ENCODE measurements around the gene RCSD1. TPM values are rescaled to one million over a fixed set of nuclear protein-coding genes. Genes with fewer than 3 reads are reported as not detected.

RCSD1 gene
- total and polyA plus RNA-seq, 2 of the 4 experiments (the other 2 are of a cell fraction): 0.03 TPM; not detected in 1

GRCh38 chr1:167678422-167678821 is 48.4 kb downstream of the RCSD1 start:
- no peak overlapping the region for H2BK5ac ChIP-seq (ENCODE audit: low read depth, low read length, poor library complexity, severe bottlenecking)
- H3K4me3 ChIP-seq (ENCODE audit: insufficient read depth, low read depth, low read length): no peak overlapping the region
- 92% methylated on average over 8 of the region's 10 CpGs; no CpG with 5 or more reads in 1 of the 2 experiments for WGBS, 2 experiments (ENCODE audit: extremely low coverage in 2 of 2, insufficient read length in 1 of 2)
- no peak overlapping the region for H2AFZ ChIP-seq (replicated peaks; ENCODE audit: low read length, poor library complexity)
- H3K27me3 ChIP-seq (ENCODE audit: control insufficient read depth, insufficient read depth, low read length): peaks cover 27% of the 10 kb centered on the region
- no peak overlapping the region for H3K9ac ChIP-seq (ENCODE audit: low read depth, low read length)
- no peak overlapping the region for H3K4ac ChIP-seq (ENCODE audit: low read depth, low read length)
- H2BK15ac ChIP-seq (ENCODE audit: low read depth, low read length): no peak overlapping the region
- no peak overlapping the region for H3K27ac ChIP-seq (ENCODE audit: insufficient read depth, low read length)
- intact Hi-C loops (cut with micrococcal nuclease): no loop called here
- no peaks in the 10 kb centered on the region for H3K9me3 ChIP-seq (ENCODE audit: control insufficient read depth, insufficient read depth, low read length)
- no peaks in the 10 kb centered on the region for H3K4me1 ChIP-seq (ENCODE audit: control insufficient read depth, insufficient read depth, low read length)
- no peak overlapping the region for H2BK20ac ChIP-seq (ENCODE audit: low read depth, low read length)
- H3K9me1 ChIP-seq (ENCODE audit: insufficient read depth, low read length): peaks cover 4% of the 10 kb centered on the region; the same call in 1 of the 2 replicates
- no peak overlapping the region for H2AK9ac ChIP-seq (replicated peaks; ENCODE audit: low read depth, low read length, poor library complexity)
- H3K18ac ChIP-seq (ENCODE audit: low read depth, low read length): no peak overlapping the region
- no peak overlapping the region for H4K8ac ChIP-seq (ENCODE audit: low read depth in 2 of 2, low read length in 2 of 2)
- POLR2A ChIA-PET (ENCODE audit: unreplicated experiment): no interaction called here
- dilution Hi-C loops (cut with HindIII; ENCODE audit: low sequenced_read_pairs, unreplicated experiment): no loop called here
- H3K4me2 ChIP-seq (ENCODE audit: low read depth, low read length): no peak overlapping the region
- no peak for ATAC-seq (ENCODE audit: low read depth)
- no peak for DNase-seq
- no peak overlapping the region for H3K14ac ChIP-seq (replicated peaks; ENCODE audit: low read depth, low read length)
- TF ChIP-seq MXI1 (IDR thresholded peaks at IDR 0.05; ENCODE audit: borderline replicate concordance, low read depth, low read length) (no peak), RAD21 (IDR thresholded peaks at IDR 0.05; ENCODE audit: low read length) (no peak), MAZ (IDR thresholded peaks at IDR 0.05; ENCODE audit: borderline replicate concordance, low read depth, low read length) (no peak), RCOR1 (IDR thresholded peaks at IDR 0.05; ENCODE audit: insufficient replicate concordance, low read length) (no peak), MAFK (IDR thresholded peaks at IDR 0.05; ENCODE audit: low read depth, low read length) (no peak), CTCF (conservative IDR thresholded peaks at IDR 0.05; ENCODE audit: low read depth, low read length) (no peak), BHLHE40 (IDR thresholded peaks at IDR 0.05; ENCODE audit: low read depth, low read length) (no peak), POLR2A (IDR thresholded peaks at IDR 0.05; ENCODE audit: low read depth, low read length) (no peak), ELK1 (IDR thresholded peaks at IDR 0.05; ENCODE audit: borderline replicate concordance, low read depth, low read length) (no peak), SMC3 (IDR thresholded peaks at IDR 0.05; ENCODE audit: low read depth, low read length) (no peak), RFX5 (IDR thresholded peaks at IDR 0.05; ENCODE audit: low read depth, low read length) (no peak), NFE2L2 (IDR thresholded peaks at IDR 0.05; ENCODE audit: low read depth, low read length) (no peak), USF2 (IDR thresholded peaks at IDR 0.05; ENCODE audit: low read depth, low read length) (no peak), CHD1 (IDR thresholded peaks at IDR 0.05; ENCODE audit: low read depth, low read length) (no peak), CEBPB (IDR thresholded peaks at IDR 0.05; ENCODE audit: low read depth, low read length) (no peak)
- BruUV-seq (replicated peaks): no TSS peak
- H2BK120ac ChIP-seq (ENCODE audit: low read depth, low read length): no peak overlapping the region
- H2AK5ac ChIP-seq (ENCODE audit: low read depth, low read length): no peak overlapping the region
- no peaks in the 10 kb centered on the region for H3K79me1 ChIP-seq (ENCODE audit: low read depth in 1 of 2, low read length in 2 of 2)
- no peak overlapping the region for H4K91ac ChIP-seq (ENCODE audit: insufficient read depth, low read depth, low read length)
- in situ Hi-C loops (cut with MboI; ENCODE audit: low sequenced_read_pairs): loop anchor here (25.0 kb wide), 1 partner anchor 416 kb away; no protein-coding TSS in a partner anchor
- no peak overlapping the region for H4K5ac ChIP-seq (ENCODE audit: low read depth, low read length)
- CTCF ChIA-PET: no interaction called here
- no peak overlapping the region for H3K56ac ChIP-seq (ENCODE audit: extremely low read depth, insufficient read depth, low read length)
- no peaks in the 10 kb centered on the region for H3K36me3 ChIP-seq (ENCODE audit: control insufficient read depth, insufficient read depth, low read length)
- no peak overlapping the region for H3K23ac ChIP-seq (ENCODE audit: low read depth, low read length)
- H4K20me1 ChIP-seq (ENCODE audit: insufficient read depth, low read length): no peaks in the 10 kb centered on the region

All from IMR-90 (cell line).